Measurements from ENCODE around the gene SESTD1. TPM values are rescaled to one million over a fixed set of nuclear protein-coding genes. Genes with fewer than 3 reads are reported as not detected.

The SESTD1 gene
- total and polyA plus RNA-seq, 9 of the 15 experiments (the other 6 are each of a cell fraction or from before 2014, with no cell fraction given), result 0.32 to 5.6 (median 2.1) TPM

DNA sequence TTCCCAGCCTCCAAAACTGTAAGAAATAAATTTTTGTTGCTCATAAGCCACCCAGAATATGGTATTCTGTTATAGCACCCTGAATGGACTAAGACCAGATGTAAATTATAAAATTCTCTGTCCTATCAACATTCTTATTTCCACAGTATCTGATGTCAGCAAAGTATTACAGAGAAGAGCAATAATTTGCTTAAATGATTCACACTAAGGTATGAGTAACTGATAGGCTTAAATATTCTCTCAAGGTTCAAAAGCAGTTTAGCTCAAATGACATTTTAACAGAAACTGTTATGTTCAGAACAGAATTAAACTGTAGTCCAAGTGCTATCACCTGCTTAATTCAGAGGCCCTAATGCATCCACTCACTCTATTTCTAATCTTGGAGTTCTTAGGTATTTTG, 12.8 kb downstream of the SESTD1 start:
- in situ Hi-C loops (cut with MboI), result no loop called here
- no TSS peak for BruUV-seq (replicated peaks)
- no peak for FAIRE-seq

DNA sequence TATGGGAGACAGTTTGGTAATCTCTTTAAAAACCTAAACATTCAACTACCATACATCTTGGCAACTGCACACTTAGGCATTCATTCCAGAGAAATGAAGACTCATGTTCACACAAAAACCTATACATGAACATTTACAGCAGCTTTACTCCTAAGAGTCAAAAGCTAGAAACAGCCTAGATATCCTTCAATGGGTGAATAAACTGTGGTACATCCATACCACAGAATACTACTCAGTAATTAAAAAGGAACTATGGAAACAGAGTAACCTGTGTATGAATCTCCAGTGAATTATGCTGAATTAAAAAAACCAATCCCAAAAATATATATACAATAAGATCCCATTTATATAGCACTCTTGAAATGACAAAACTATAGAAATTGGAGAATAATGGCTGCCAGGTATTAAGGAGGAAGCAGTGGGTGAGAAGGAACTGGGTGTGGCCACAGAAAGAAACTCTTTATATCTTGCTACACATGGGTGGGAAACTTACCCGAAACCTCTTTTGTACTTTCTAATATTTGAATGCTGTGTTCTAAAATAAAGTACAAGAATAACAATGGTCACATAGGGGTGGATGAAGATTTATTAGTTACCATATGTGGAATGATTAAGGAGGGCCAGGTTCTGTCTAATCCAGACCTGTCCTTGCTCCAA, 13.7 kb downstream of the SESTD1 start:
- no peaks in the 10 kb centered on the region for H3K79me2 ChIP-seq (ENCODE audit: control insufficient read depth, insufficient read depth, low read length)
- TF ChIP-seq, protein P1, sequence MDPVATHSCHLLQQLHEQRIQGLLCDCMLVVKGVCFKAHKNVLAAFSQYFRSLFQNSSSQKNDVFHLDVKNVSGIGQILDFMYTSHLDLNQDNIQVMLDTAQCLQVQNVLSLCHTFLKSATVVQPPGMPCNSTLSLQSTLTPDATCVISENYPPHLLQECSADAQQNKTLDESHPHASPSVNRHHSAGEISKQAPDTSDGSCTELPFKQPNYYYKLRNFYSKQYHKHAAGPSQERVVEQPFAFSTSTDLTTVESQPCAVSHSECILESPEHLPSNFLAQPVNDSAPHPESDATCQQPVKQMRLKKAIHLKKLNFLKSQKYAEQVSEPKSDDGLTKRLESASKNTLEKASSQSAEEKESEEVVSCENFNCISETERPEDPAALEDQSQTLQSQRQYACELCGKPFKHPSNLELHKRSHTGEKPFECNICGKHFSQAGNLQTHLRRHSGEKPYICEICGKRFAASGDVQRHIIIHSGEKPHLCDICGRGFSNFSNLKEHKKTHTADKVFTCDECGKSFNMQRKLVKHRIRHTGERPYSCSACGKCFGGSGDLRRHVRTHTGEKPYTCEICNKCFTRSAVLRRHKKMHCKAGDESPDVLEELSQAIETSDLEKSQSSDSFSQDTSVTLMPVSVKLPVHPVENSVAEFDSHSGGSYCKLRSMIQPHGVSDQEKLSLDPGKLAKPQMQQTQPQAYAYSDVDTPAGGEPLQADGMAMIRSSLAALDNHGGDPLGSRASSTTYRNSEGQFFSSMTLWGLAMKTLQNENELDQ (CRISPR knock-in tag; IDR thresholded peaks at IDR 0.05; ENCODE audit: borderline replicate concordance), result no peak
- no peak for TF ChIP-seq HMG20A (CRISPR knock-in tag; conservative IDR thresholded peaks at IDR 0.05)
- no peak for TF ChIP-seq RBFOX2 (IDR thresholded peaks at IDR 0.05; ENCODE audit: low read depth, low read length)
- no peak for TF ChIP-seq CBX3 (IDR thresholded peaks at IDR 0.05; ENCODE audit: borderline replicate concordance in 1 of 2, low read length in 2 of 2)
- no peak for TF ChIP-seq KAT2B (IDR thresholded peaks at IDR 0.05; ENCODE audit: low read depth, low read length)
- TF ChIP-seq, protein P2, sequence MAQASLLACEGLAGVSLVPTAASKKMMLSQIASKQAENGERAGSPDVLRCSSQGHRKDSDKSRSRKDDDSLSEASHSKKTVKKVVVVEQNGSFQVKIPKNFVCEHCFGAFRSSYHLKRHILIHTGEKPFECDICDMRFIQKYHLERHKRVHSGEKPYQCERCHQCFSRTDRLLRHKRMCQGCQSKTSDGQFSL (CRISPR knock-in tag; IDR thresholded peaks at IDR 0.05), result no peak
- TF ChIP-seq, protein P2 (tag; IDR thresholded peaks at IDR 0.05), result no peak

More for the DNA sequence above, 12.8 kb downstream of the SESTD1 start:
- Histone ChIP-seq H2AFZ (ENCODE audit: low read depth, low read length) (no peak overlapping the region), H3K79me2 (ENCODE audit: control insufficient read depth, insufficient read depth, low read length) (no peaks in the 10 kb centered on the region), H3K4me1 (replicated peaks in 1 of 2; ENCODE audit: control insufficient read depth in 2 of 2, insufficient read depth in 2 of 2, low read length in 2 of 2) (no peaks in the 10 kb centered on the region), H3K4me3 (no peak overlapping the region), H4K20me1 (replicated peaks; ENCODE audit: control insufficient read depth, insufficient read depth, low read length) (no peaks in the 10 kb centered on the region), H3K9ac (ENCODE audit: insufficient read depth in 1 of 2, low read depth in 2 of 2, low read length in 2 of 2) (no peak overlapping the region), H3K27ac (ENCODE audit: extremely low read depth, low read depth, low read length) (no peak overlapping the region), H3K27me3 (ENCODE audit: control insufficient read depth in 2 of 2, insufficient read depth in 2 of 2, low read length in 2 of 2) (no peaks in the 10 kb centered on the region), H3K9me3 (replicated peaks; ENCODE audit: control insufficient read depth, insufficient read depth, low read depth, low read length) (no peaks in the 10 kb centered on the region), H3K4me2 (ENCODE audit: insufficient read depth, low read length) (no peak overlapping the region), H3K9me1 (ENCODE audit: control insufficient read depth, insufficient read depth, low read length) (no peaks in the 10 kb centered on the region), H3K36me3 (ENCODE audit: control insufficient read depth, insufficient read depth, low read length) (no peaks in the 10 kb centered on the region)
- no peak for DNase-seq (ENCODE audit: extremely low read depth in 1 of 4, low spot score in 3 of 4)
- TF ChIP-seq ARID1B (IDR thresholded peaks at IDR 0.05) (no peak), CREM (IDR thresholded peaks at IDR 0.05; ENCODE audit: low read depth) (no peak)
- TF ChIP-seq, protein P3, sequence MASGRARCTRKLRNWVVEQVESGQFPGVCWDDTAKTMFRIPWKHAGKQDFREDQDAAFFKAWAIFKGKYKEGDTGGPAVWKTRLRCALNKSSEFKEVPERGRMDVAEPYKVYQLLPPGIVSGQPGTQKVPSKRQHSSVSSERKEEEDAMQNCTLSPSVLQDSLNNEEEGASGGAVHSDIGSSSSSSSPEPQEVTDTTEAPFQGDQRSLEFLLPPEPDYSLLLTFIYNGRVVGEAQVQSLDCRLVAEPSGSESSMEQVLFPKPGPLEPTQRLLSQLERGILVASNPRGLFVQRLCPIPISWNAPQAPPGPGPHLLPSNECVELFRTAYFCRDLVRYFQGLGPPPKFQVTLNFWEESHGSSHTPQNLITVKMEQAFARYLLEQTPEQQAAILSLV (tag; IDR thresholded peaks at IDR 0.05), result no peak
- ATAC-seq, result no peak
- intact Hi-C loops (cut with micrococcal nuclease), result no loop called here
- POLR2A ChIA-PET, result no interaction called here
- CTCF ChIA-PET (ENCODE audit: low intra/inter-chr PET ratio), result interaction anchor here (0.7 kb wide), 1 partner anchor 822 kb away, joined by 3 read pairs; no protein-coding TSS in a partner anchor

More for the DNA sequence above, 13.7 kb downstream of the SESTD1 start:
- Histone ChIP-seq H3K36me3 (ENCODE audit: control insufficient read depth, insufficient read depth, low read length) (no peaks in the 10 kb centered on the region), H3K27me3 (ENCODE audit: control insufficient read depth in 2 of 2, insufficient read depth in 2 of 2, low read length in 2 of 2) (no peaks in the 10 kb centered on the region), H3K9me3 (replicated peaks; ENCODE audit: control insufficient read depth, insufficient read depth, low read depth, low read length) (no peaks in the 10 kb centered on the region), H2AFZ (ENCODE audit: low read depth, low read length) (no peak overlapping the region), H3K4me1 (replicated peaks in 1 of 2; ENCODE audit: control insufficient read depth in 2 of 2, insufficient read depth in 2 of 2, low read length in 2 of 2) (no peaks in the 10 kb centered on the region), H4K20me1 (replicated peaks; ENCODE audit: control insufficient read depth, insufficient read depth, low read length) (no peaks in the 10 kb centered on the region), H3K27ac (ENCODE audit: extremely low read depth, low read depth, low read length) (no peak overlapping the region), H3K4me2 (ENCODE audit: insufficient read depth, low read length) (no peak overlapping the region), H3K9ac (ENCODE audit: insufficient read depth in 1 of 2, low read depth in 2 of 2, low read length in 2 of 2) (no peak overlapping the region), H3K9me1 (ENCODE audit: control insufficient read depth, insufficient read depth, low read length) (no peaks in the 10 kb centered on the region), H3K4me3 (no peak overlapping the region)
- intact Hi-C loops (cut with micrococcal nuclease) (no loop called here), in situ Hi-C loops (cut with MboI) (no loop called here)
- DNase-seq (ENCODE audit: extremely low read depth in 1 of 4, low spot score in 3 of 4) (no peak), ATAC-seq (no peak), FAIRE-seq (no peak)
- WGBS (ENCODE audit: insufficient coverage, low coverage, missing lambda C conversion rate), result 5% methylated on average over 1 of the region's 1 CpG
- ChIA-PET CTCF (ENCODE audit: low intra/inter-chr PET ratio) (no interaction called here), POLR2A (no interaction called here)
- BruUV-seq (replicated peaks), result no TSS peak

Measured in K562 (cell line).